Measurements from ENCODE around the gene TBX18.

The TBX18 gene

GRCh38 chr6:84764332-84765049 is at the start of gene TBX18:
TBX18 (minus strand) TSS chr6:84764598; CDS start chr6:84764181, 417 bp downstream.
- peak; percentile 75 for DNase-seq (ENCODE audit: low read depth, low spot score)
- no peaks in the 10 kb centered on the region for H3K36me3 ChIP-seq (ENCODE audit: insufficient read depth, low read length)
- H3K9me3 ChIP-seq (ENCODE audit: low read depth, low read length) = no peaks in the 10 kb centered on the region
- peak; percentile 74 for TF ChIP-seq POLR2AphosphoS5 (IDR thresholded peaks at IDR 0.05; ENCODE audit: borderline replicate concordance, low read depth, low read length)
- TF ChIP-seq FOXP2 (optimal IDR thresholded peaks at IDR 0.05; ENCODE audit: control extremely low read depth, extremely low read length, insufficient read depth) = no peak
- TF ChIP-seq EZH2 (IDR thresholded peaks at IDR 0.05) = no peak
- H3K9ac ChIP-seq (ENCODE audit: insufficient read length) = peak within 1 kb of the TSS; percentile 82
- peak within 1 kb of the TSS; percentile 86 for H3K4me3 ChIP-seq
- peak within 1 kb of the TSS; percentile 84 for H3K27ac ChIP-seq

DNA sequence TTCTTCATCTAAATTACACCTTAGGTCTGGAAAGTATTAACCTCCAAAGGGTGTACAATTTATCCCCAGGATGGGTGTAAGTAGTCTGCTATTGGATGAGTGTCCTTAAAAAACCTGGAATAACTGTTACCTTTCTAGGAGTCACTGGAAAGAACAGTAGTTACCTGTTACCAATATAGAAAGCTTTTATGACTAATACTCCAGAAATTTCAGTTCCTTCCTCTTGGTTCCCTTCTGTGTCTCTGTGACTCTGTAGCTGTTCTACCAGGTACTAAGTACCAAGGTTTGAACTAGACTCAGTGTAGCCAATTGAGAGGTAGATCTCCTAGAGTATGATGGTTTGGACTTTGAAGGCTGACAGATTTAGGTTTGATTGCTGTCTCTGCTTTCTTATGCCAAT is 47.0 kb upstream of the TBX18 start:
- no peak overlapping the region for H3K9ac ChIP-seq (ENCODE audit: insufficient read length)
- TF ChIP-seq POLR2AphosphoS5 (IDR thresholded peaks at IDR 0.05; ENCODE audit: borderline replicate concordance, low read depth, low read length) (no peak), EZH2 (IDR thresholded peaks at IDR 0.05) (no peak), FOXP2 (optimal IDR thresholded peaks at IDR 0.05; ENCODE audit: control extremely low read depth, extremely low read length, insufficient read depth) (no peak)
- no peak overlapping the region for H3K27ac ChIP-seq
- no peaks in the 10 kb centered on the region for H3K9me3 ChIP-seq (ENCODE audit: low read depth, low read length)
- no peak for DNase-seq (ENCODE audit: low read depth, low spot score)
- H3K36me3 ChIP-seq (ENCODE audit: insufficient read depth, low read length) = no peaks in the 10 kb centered on the region
- no peak overlapping the region for H3K4me3 ChIP-seq

DNA sequence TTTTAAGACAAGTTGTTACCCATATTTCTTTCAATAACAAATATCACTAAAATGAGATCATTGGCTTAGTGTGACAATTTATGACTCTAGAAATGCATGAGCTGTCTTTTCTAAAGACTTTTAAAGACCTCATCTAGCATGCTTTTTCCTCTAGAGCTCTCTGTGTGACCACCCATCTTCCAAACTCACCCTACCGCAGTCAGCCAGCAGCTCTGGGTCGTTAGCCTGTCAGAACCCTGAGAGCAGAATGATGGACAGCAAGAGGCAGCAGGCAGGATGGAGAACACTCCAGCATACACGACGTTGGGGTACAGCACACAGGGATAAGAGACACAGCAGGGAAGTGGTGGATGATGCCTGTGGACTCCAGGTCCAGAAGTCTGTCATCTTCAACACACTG is 45.1 kb upstream of the TBX18 start:
- no peak for DNase-seq (ENCODE audit: low read depth, low spot score)
- H3K9me3 ChIP-seq (ENCODE audit: low read depth, low read length) = no peaks in the 10 kb centered on the region

DNA sequence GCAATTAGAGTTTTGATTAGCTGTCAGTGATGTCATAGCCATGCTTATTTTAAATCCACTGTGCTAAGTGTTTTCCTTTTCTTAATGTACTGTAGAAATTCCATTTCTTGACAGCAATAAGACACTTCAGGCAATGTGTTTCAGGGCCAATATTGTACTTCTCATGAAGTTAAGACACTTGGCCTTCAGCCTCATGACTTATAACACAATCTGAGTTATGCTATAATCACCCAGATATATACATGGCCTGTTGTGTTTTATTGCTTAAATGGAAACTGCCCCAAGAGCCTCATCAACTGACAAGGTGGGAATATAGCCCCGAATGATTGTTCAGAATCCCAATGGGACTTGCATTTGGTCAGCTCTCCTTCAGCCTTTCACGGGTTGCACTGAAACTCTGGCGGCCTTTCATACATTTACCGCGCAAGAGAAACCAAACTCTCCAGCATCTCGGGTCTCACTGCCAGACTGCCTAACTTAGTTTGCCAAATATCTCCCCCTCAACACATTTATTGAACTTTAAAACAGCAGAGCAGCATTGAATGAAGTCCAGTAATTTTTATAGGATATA is 44.2 kb upstream of the TBX18 start:
- Histone ChIP-seq H3K27ac (no peak overlapping the region), H3K4me3 (peak overlapping the region; percentile 20; the same call in 1 of the 2 replicates), H3K9me3 (ENCODE audit: low read depth, low read length) (no peaks in the 10 kb centered on the region), H3K36me3 (ENCODE audit: insufficient read depth, low read length) (no peaks in the 10 kb centered on the region), H3K9ac (ENCODE audit: insufficient read length) (no peak overlapping the region)
- no peak for TF ChIP-seq EZH2 (IDR thresholded peaks at IDR 0.05)
- TF ChIP-seq POLR2AphosphoS5 (IDR thresholded peaks at IDR 0.05; ENCODE audit: borderline replicate concordance, low read depth, low read length) = no peak
- no peak for TF ChIP-seq FOXP2 (optimal IDR thresholded peaks at IDR 0.05; ENCODE audit: control extremely low read depth, extremely low read length, insufficient read depth)
- DNase-seq (ENCODE audit: low read depth, low spot score) = no peak

More for the DNA sequence above, 45.1 kb upstream of the TBX18 start:
- Histone ChIP-seq H3K36me3 (ENCODE audit: insufficient read depth, low read length) (no peaks in the 10 kb centered on the region), H3K27ac (no peak overlapping the region), H3K9ac (ENCODE audit: insufficient read length) (no peak overlapping the region), H3K4me3 (peak overlapping the region; percentile 20; the same call in 1 of the 2 replicates)
- no peak for TF ChIP-seq EZH2 (IDR thresholded peaks at IDR 0.05)
- TF ChIP-seq POLR2AphosphoS5 (IDR thresholded peaks at IDR 0.05; ENCODE audit: borderline replicate concordance, low read depth, low read length) = no peak
- no peak for TF ChIP-seq FOXP2 (optimal IDR thresholded peaks at IDR 0.05; ENCODE audit: control extremely low read depth, extremely low read length, insufficient read depth)

- Histone ChIP-seq H3K27ac (no peak overlapping the region), H3K9me3 (ENCODE audit: low read depth, low read length) (no peaks in the 10 kb centered on the region), H3K4me3 (no peak overlapping the region), H3K9ac (ENCODE audit: insufficient read length) (no peak overlapping the region), H3K36me3 (ENCODE audit: insufficient read depth, low read length) (no peaks in the 10 kb centered on the region)
- DNase-seq (ENCODE audit: low read depth, low spot score) = no peak
- TF ChIP-seq EZH2 (IDR thresholded peaks at IDR 0.05) (no peak), POLR2AphosphoS5 (IDR thresholded peaks at IDR 0.05; ENCODE audit: borderline replicate concordance, low read depth, low read length) (no peak), FOXP2 (optimal IDR thresholded peaks at IDR 0.05; ENCODE audit: control extremely low read depth, extremely low read length, insufficient read depth) (no peak)
Measured at GRCh38 chr6:84805145-84805544, 40.7 kb upstream of the TBX18 start.

GRCh38 chr6:84804720-84805119 is 40.3 kb upstream of the TBX18 start:
- Histone ChIP-seq H3K9me3 (ENCODE audit: low read depth, low read length) (no peaks in the 10 kb centered on the region), H3K4me3 (no peak overlapping the region), H3K27ac (no peak overlapping the region), H3K36me3 (ENCODE audit: insufficient read depth, low read length) (no peaks in the 10 kb centered on the region), H3K9ac (ENCODE audit: insufficient read length) (no peak overlapping the region)
- TF ChIP-seq EZH2 (IDR thresholded peaks at IDR 0.05) (no peak), FOXP2 (optimal IDR thresholded peaks at IDR 0.05; ENCODE audit: control extremely low read depth, extremely low read length, insufficient read depth) (no peak), POLR2AphosphoS5 (IDR thresholded peaks at IDR 0.05; ENCODE audit: borderline replicate concordance, low read depth, low read length) (no peak)
- no peak for DNase-seq (ENCODE audit: low read depth, low spot score)

- DNase-seq (ENCODE audit: low read depth, low spot score) = no peak
- Histone ChIP-seq H3K36me3 (ENCODE audit: insufficient read depth, low read length) (no peaks in the 10 kb centered on the region), H3K9me3 (ENCODE audit: low read depth, low read length) (no peaks in the 10 kb centered on the region), H3K4me3 (no peak overlapping the region), H3K9ac (ENCODE audit: insufficient read length) (no peak overlapping the region), H3K27ac (no peak overlapping the region)
- TF ChIP-seq POLR2AphosphoS5 (IDR thresholded peaks at IDR 0.05; ENCODE audit: borderline replicate concordance, low read depth, low read length) = no peak
- no peak for TF ChIP-seq FOXP2 (optimal IDR thresholded peaks at IDR 0.05; ENCODE audit: control extremely low read depth, extremely low read length, insufficient read depth)
- no peak for TF ChIP-seq EZH2 (IDR thresholded peaks at IDR 0.05)
Measured at GRCh38 chr6:84801250-84801649, 36.9 kb upstream of the TBX18 start.

- Histone ChIP-seq H3K27ac (no peak overlapping the region), H3K9ac (ENCODE audit: insufficient read length) (no peak overlapping the region), H3K36me3 (ENCODE audit: insufficient read depth, low read length) (no peaks in the 10 kb centered on the region), H3K9me3 (ENCODE audit: low read depth, low read length) (no peaks in the 10 kb centered on the region), H3K4me3 (no peak overlapping the region)
- DNase-seq (ENCODE audit: low read depth, low spot score) = no peak
- TF ChIP-seq EZH2 (IDR thresholded peaks at IDR 0.05) = no peak
Measured at GRCh38 chr6:84798257-84798656, 33.9 kb upstream of the TBX18 start.
